ENCODE results near the gene PLXNB3.

Gene PLXNB3

GRCh38 chrX:153774576-153775292 lies 10.7 kb downstream of the PLXNB3 start:
- DNase-seq: no peak

- no peak for DNase-seq
These were observed 11.5 kb downstream of the PLXNB3 start for GRCh38 chrX:153775293-153776119.

DNA sequence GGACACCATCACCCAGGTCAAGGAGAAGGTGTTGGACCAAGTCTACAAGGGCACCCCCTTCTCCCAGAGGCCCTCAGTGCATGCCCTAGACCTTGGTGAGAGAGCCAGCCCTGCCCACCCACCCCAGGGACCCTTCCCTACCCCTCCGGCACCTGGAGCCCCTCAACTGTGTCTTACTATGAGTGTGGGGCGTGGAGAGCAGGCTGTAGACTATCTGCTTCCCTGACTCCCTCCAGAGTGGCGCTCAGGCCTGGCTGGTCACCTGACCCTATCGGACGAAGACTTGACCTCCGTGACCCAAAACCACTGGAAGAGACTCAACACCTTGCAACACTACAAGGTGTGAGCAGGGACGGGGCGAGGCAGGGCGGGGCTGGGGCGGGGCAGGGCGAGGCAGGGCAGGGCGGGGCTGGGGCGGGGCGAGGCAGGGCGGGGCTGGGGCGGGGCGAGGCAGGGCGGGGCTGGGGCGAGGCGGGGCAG lies 12.1 kb downstream of the PLXNB3 start:
- no peak for DNase-seq

DNA sequence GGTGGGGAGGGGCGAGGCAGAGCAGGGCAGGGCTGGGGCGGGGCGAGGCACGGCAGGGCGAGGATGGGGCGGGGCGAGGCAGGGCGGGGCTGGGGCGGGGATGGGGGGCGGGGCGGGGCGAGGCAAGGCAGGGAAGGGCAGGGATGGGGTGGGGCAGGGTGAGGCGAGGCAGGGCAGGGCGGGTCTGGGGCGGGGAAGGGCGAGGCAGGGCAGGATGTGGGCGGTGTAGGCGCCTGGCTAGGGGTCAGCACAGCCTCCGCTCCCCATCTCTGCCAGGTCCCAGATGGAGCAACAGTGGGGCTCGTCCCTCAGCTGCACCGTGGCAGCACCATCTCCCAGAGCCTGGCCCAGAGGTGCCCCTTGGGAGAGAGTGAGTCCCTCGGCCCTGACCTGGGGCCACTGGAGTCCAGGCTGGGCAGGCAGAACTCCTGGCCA lies 12.6 kb downstream of the PLXNB3 start:
- no peak for DNase-seq

DNA sequence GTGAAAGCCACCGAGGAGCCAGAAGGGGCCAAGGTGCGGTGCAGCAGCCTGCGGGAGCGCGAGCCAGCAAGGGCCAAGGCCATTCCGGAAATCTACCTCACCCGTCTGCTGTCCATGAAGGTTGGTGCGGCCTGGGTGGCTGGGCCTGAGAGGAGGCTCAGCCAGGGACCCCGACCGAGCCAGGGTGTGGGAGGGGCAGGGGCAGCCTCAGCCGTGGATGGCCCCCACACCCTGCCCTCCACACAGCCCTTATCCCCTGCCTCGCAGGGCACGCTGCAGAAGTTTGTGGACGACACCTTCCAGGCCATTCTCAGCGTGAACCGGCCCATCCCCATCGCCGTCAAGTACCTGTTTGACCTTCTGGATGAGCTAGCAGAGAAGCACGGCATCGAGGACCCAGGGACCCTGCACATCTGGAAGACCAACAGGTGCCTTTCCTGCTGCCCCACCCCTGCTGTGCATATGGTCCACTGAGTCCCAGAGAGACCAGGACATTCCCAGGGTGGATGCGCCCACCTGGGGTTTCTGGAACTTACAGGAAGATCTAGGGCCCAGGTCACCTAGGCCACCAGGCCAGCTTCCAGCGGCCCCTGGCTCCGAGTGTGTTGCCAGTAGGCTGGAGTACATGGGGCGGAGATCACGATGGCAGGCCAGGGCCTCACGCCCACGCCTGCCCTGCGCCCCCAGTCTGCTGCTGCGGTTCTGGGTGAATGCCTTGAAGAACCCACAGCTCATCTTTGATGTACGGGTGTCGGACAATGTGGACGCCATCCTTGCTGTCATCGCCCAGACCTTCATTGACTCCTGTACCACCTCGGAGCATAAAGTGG lies 13.4 kb downstream of the PLXNB3 start:
- no peak for DNase-seq

DNA sequence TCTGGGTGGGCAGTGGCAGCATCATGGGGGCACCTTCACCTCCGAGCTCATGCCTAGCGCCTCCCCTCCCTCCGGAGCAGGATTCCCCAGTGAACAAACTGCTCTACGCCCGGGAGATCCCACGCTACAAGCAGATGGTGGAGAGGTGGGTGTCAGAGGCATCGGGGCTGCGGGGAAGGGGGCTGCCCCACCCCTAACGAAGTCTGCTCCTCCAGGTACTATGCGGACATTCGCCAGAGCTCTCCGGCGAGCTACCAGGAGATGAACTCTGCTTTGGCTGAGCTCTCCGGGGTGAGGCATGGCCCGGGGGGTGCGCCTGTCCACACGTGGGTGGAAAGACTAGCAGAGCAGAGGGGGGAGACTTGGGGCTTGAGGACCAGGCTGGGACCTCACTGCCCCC lies 14.1 kb downstream of the PLXNB3 start:
- DNase-seq: no peak

DNA sequence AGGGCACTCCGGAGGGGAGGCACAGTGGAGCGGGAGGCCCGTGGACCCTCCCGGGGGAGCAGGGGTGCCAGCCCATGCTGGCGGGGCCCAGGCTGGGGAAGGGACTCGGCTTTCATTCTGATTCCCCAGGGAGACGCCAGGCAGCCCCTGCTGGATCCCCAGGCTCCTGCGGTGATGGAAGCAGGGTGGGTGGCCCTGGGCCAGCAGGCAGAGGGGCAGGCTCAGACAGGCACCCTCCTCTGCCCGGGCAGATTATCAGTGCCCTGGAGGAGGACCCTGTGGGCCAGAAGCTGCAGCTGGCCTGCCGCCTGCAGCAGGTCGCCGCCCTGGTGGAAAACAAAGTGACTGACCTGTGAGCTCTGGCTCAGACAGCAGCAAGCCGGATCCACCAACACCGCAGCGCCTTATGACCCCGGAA lies 14.6 kb downstream of the PLXNB3 start:
- DNase-seq: peak; percentile 49

DNA sequence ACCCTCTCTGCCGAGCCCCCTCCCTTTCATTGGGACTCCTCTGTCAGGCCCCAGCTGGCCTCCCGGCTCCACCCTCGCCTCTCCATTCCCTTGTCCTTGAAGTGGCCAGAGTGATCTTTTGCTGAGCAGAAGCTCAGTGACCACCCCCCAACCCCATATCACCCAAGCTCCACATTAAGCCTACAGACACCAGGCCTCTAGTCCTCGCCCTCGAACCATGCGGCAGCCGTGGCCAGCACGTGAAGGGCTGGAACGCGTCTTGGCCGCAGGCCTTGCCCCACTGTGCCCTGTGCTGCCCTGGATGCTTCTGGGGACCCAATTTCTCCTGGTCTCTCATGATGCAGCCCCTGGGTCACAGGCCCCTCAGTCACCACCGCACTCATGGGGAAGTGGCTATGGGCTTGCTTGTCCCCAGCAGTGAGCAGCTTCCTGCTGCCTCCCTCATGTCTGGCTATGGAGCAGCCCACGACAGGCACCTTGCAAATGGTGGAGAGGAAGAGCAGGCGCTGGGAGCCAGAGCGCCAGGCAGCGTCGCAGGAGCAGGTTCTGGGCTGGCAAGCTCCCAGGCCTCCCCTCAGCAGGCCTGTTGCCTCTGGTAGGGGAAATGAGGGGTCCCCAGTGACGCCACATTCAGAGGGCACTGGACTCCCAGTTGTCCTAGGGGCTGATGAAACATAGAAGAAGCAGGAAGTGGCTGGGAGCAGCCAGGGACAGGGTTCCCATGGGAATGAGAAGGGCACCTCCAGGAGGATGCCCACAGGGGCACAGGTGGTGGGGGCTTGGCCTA lies 16.0 kb downstream of the PLXNB3 start:
- peak; percentile 50 for DNase-seq

DNA sequence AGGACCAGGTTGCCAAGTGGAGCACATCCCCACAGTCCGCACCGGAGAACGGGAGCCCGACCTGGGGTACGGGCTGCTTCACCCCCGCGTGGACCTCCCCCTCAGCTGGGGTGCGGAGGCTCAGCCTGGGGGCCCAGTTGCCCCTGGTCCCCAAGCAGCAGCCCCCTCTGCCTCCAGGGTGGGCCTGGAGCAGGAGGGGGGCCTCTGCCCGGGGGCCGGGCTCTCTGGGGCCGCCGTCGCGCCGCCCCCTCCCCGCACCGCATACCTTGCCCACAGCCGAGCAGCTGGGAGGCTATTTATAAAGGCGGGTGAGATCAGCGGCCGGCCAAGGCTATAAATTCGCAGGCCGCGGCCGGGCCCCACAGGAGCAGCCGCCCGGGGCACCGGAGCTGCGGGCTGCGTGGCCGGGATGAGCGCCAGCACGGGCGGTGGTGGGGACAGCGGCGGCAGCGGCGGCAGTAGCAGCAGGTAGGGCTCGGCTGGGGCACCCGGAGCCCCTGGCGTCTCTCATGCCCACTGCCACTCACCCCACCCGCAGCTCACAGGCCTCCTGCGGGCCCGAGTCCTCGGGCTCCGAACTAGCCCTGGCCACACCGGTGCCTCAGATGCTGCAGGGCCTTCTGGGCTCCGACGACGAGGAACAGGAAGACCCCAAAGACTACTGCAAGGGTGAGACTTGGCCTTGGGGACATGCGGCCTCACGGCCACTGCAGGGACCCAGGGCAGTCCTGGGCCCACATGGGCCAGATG lies 16.8 kb downstream of the PLXNB3 start, which contains the start of gene SRPK3:
Gene SRPK3, plus strand, starts transcription at position 364 of the 750 bp plus-strand sequence. Its CDS starts 46 bp downstream, at position 410.
- DNase-seq: peak; percentile 70

GRCh38 chrX:153781428-153782047 lies 17.5 kb downstream of the PLXNB3 start:
- DNase-seq: peak; percentile 82

DNA sequence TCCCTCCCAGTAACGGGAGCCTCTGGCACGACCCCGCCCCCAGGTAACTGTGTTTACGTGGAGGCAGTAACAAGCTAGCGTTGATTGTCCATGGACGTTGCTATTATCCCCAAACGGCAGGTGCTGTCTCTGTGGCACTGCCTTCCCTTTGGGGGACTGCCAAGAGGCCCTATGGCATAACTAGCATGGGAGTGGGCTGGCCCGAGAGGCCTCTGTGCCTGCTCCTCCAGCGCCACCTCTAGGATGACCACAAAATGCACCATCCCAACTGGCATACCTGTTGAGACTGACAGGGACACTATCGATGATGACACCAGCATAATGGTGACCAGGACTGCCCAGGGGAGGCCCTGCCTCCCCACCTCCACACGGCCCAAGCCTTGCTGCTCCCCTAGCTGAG lies 18.3 kb downstream of the PLXNB3 start:
- DNase-seq: peak; percentile 91

- no peak for DNase-seq
These were observed 18.8 kb downstream of the PLXNB3 start for GRCh38 chrX:153782871-153783270.

DNA sequence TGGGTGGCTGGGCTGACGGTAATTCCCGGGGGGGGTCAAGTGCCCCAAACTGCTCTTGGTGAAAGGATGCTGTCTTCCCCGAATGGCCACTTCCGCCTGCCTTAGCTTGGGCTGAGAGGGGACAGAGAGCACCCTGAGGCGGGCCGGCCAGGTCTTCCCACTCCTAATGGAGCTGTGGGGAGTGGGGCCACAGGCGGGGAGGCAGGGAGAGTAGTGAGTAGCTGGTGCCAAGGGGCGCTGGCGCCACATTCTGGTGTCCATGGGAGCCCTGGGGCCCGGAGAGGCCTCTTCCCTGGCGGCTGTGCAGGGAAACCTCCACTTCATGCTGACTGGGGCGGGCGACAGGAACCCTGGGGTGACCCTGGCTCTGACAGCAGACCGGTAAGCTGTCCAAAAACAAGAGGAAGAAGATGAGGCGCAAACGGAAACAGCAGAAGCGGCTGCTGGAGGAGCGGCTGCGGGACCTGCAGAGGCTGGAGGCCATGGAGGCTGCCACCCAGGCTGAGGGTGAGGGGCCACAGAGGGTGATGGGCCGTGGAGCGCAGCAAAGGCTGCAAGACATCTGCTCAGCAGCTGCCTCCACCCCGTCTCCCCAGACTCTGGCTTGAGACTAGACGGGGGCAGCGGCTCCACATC lies 19.4 kb downstream of the PLXNB3 start:
- no peak for DNase-seq

GRCh38 chrX:153784325-153784967 lies 20.4 kb downstream of the PLXNB3 start:
- no peak for DNase-seq

DNA sequence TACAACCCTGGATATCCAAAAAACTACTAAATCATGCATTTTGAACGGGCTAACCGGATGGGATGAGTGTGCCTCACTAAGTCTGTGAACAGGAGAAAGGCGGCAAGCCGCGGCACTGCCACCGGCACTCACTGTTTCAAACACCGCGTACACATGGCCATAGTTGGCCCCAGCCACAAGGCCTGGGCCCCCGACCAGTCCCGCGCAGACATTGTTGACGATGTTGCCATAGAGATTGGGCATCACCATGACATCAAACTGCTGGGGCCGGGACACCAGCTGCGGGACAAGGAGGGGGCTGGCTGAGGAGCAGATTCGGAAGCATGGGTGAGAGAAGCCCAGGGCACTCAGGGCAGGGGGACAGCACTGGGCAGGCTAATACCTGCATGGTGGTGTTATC lies 22.6 kb downstream of the PLXNB3 start:
- DNase-seq: peak; percentile 33

- no peak for DNase-seq
These were observed 25.6 kb downstream of the PLXNB3 start for GRCh38 chrX:153789654-153790053.

GRCh38 chrX:153791104-153791852 lies 27.2 kb downstream of the PLXNB3 start:
- DNase-seq: no peak

- DNase-seq: no peak
These were observed 28.3 kb downstream of the PLXNB3 start for GRCh38 chrX:153792368-153792767.

- DNase-seq: no peak
These were observed 29.2 kb downstream of the PLXNB3 start for GRCh38 chrX:153793291-153793690.

All from DMS53 (cell line).